Measurements from ENCODE around the gene MARCHF2.

The MARCHF2 gene

GRCh38 chr19:8426283-8426682 lies 13.2 kb downstream of the MARCHF2 start:
- Histone ChIP-seq H3K9me3 (ENCODE audit: control insufficient read depth, insufficient read depth, low read length) (no peaks in the 10 kb centered on the region), H3K79me2 (ENCODE audit: control insufficient read depth, low read length) (no peaks in the 10 kb centered on the region), H4K20me1 (ENCODE audit: control insufficient read depth, insufficient read depth, low read depth, low read length) (no peaks in the 10 kb centered on the region), H3K4me1 (ENCODE audit: control insufficient read depth, low read length) (no peaks in the 10 kb centered on the region), H3K4me3 (ENCODE audit: low read length) (no peak overlapping the region), H3K36me3 (ENCODE audit: control insufficient read depth, low read length) (no peaks in the 10 kb centered on the region), H3K9me2 (replicated peaks; ENCODE audit: control insufficient read depth, low read length) (no peaks in the 10 kb centered on the region), H3F3A (ENCODE audit: control insufficient read depth, insufficient read depth) (no peaks in the 10 kb centered on the region), H3K27me3 (ENCODE audit: control insufficient read depth, low read length) (no peaks in the 10 kb centered on the region), H3K27ac (ENCODE audit: low read depth, low read length) (no peak overlapping the region), H3K4me2 (ENCODE audit: low read length) (no peak overlapping the region)
- no peak for TF ChIP-seq CTCF (IDR thresholded peaks at IDR 0.05; ENCODE audit: low read depth, low read length, poor library complexity, severe bottlenecking)
- no peak for TF ChIP-seq EZH2phosphoT487 (IDR thresholded peaks at IDR 0.05; ENCODE audit: borderline replicate concordance, low read length)

- no peak for TF ChIP-seq EZH2phosphoT487 (IDR thresholded peaks at IDR 0.05; ENCODE audit: borderline replicate concordance, low read length)
- TF ChIP-seq CTCF (IDR thresholded peaks at IDR 0.05; ENCODE audit: low read depth, low read length, poor library complexity, severe bottlenecking), result no peak
- Histone ChIP-seq H3F3A (ENCODE audit: control insufficient read depth, insufficient read depth) (no peaks in the 10 kb centered on the region), H3K9me3 (ENCODE audit: control insufficient read depth, insufficient read depth, low read length) (no peaks in the 10 kb centered on the region), H3K27me3 (ENCODE audit: control insufficient read depth, low read length) (no peaks in the 10 kb centered on the region), H3K4me2 (ENCODE audit: low read length) (no peak overlapping the region), H3K27ac (ENCODE audit: low read depth, low read length) (no peak overlapping the region), H3K9me2 (replicated peaks; ENCODE audit: control insufficient read depth, low read length) (no peaks in the 10 kb centered on the region), H4K20me1 (ENCODE audit: control insufficient read depth, insufficient read depth, low read depth, low read length) (no peaks in the 10 kb centered on the region), H3K4me3 (ENCODE audit: low read length) (no peak overlapping the region), H3K79me2 (ENCODE audit: control insufficient read depth, low read length) (no peaks in the 10 kb centered on the region), H3K4me1 (ENCODE audit: control insufficient read depth, low read length) (peaks cover 3% of the 10 kb centered on the region), H3K36me3 (ENCODE audit: control insufficient read depth, low read length) (no peaks in the 10 kb centered on the region)
These were observed 15.9 kb downstream of the MARCHF2 start for GRCh38 chr19:8429044-8429443.

GRCh38 chr19:8429826-8430225 lies 16.7 kb downstream of the MARCHF2 start:
- TF ChIP-seq EZH2phosphoT487 (IDR thresholded peaks at IDR 0.05; ENCODE audit: borderline replicate concordance, low read length), result no peak
- H4K20me1 ChIP-seq (ENCODE audit: control insufficient read depth, insufficient read depth, low read depth, low read length), result no peaks in the 10 kb centered on the region
- no peak overlapping the region for H3K27ac ChIP-seq (ENCODE audit: low read depth, low read length)
- no peaks in the 10 kb centered on the region for H3K36me3 ChIP-seq (ENCODE audit: control insufficient read depth, low read length)
- no peak overlapping the region for H3K4me3 ChIP-seq (ENCODE audit: low read length)
- H3K9me2 ChIP-seq (replicated peaks; ENCODE audit: control insufficient read depth, low read length), result no peaks in the 10 kb centered on the region
- no peaks in the 10 kb centered on the region for H3F3A ChIP-seq (ENCODE audit: control insufficient read depth, insufficient read depth)
- H3K4me2 ChIP-seq (ENCODE audit: low read length), result no peak overlapping the region
- no peaks in the 10 kb centered on the region for H3K9me3 ChIP-seq (ENCODE audit: control insufficient read depth, insufficient read depth, low read length)
- no peaks in the 10 kb centered on the region for H3K27me3 ChIP-seq (ENCODE audit: control insufficient read depth, low read length)
- peaks cover 7% of the 10 kb centered on the region for H3K4me1 ChIP-seq (ENCODE audit: control insufficient read depth, low read length)
- no peaks in the 10 kb centered on the region for H3K79me2 ChIP-seq (ENCODE audit: control insufficient read depth, low read length)

GRCh38 chr19:8430650-8431049 lies 17.5 kb downstream of the MARCHF2 start:
- no peaks in the 10 kb centered on the region for H3K9me3 ChIP-seq (ENCODE audit: control insufficient read depth, insufficient read depth, low read length)
- peaks cover 7% of the 10 kb centered on the region for H3K4me1 ChIP-seq (ENCODE audit: control insufficient read depth, low read length)
- no peaks in the 10 kb centered on the region for H3K36me3 ChIP-seq (ENCODE audit: control insufficient read depth, low read length)
- H3F3A ChIP-seq (ENCODE audit: control insufficient read depth, insufficient read depth), result no peaks in the 10 kb centered on the region
- H3K27me3 ChIP-seq (ENCODE audit: control insufficient read depth, low read length), result no peaks in the 10 kb centered on the region
- H3K4me3 ChIP-seq (ENCODE audit: low read length), result no peak overlapping the region
- no peak overlapping the region for H3K4me2 ChIP-seq (ENCODE audit: low read length)
- H3K27ac ChIP-seq (ENCODE audit: low read depth, low read length), result no peak overlapping the region
- H3K79me2 ChIP-seq (ENCODE audit: control insufficient read depth, low read length), result no peaks in the 10 kb centered on the region
- H3K9me2 ChIP-seq (replicated peaks; ENCODE audit: control insufficient read depth, low read length), result no peaks in the 10 kb centered on the region
- no peaks in the 10 kb centered on the region for H4K20me1 ChIP-seq (ENCODE audit: control insufficient read depth, insufficient read depth, low read depth, low read length)
- TF ChIP-seq EZH2phosphoT487 (IDR thresholded peaks at IDR 0.05; ENCODE audit: borderline replicate concordance, low read length) (no peak), CTCF (IDR thresholded peaks at IDR 0.05; ENCODE audit: low read depth, low read length, poor library complexity, severe bottlenecking) (no peak)
